H1 (cell line): ENCODE measurements around the gene BCL2A1. TPM values are rescaled to one million over a fixed set of nuclear protein-coding genes. Genes with fewer than 3 reads are reported as not detected.
"Not testable (repeated sequence)": the region's sequence is repeated elsewhere in the genome, so short reads cannot be mapped to it uniquely, and the experiment has no call there.

ENCODE experiments used
- CTCF ChIA-PET: fragments of 300-600 bp; sonication (Branson Sonifier 250); formaldehyde crosslinking; loops from one replicate; lab custom pipeline; 2021; ENCODE audit not compliant: partially characterized antibody; lab: Charles Lee
- POLR2A ChIA-PET: fragments of 300-600 bp; sonication (Branson Sonifier 250); formaldehyde crosslinking; loops from one replicate; lab custom pipeline; 2021; ENCODE audit warnings: inconsistent platforms; ENCODE audit not compliant: partially characterized antibody; lab: Charles Lee
- DNase-seq, 2 experiments: peaks; one replicate each; pipeline versions ENCODE4 v3.0.0 to v3.0.0-alpha.2; 2010 to 2022; ENCODE audit warnings: low spot score in 2 of 2, low read depth in 1 of 2, mixed read lengths in 1 of 2
- FAIRE-seq: peaks from 2 replicates; lab custom pipeline; 2011; peaks lifted over from hg19 to GRCh38; lab: Jason Lieb, UNC
- H2AFZ ChIP-seq: 2 replicates; pipeline ENCODE4 v1.8.1; 2012; ENCODE audit warnings: low read length, inconsistent platforms
- H2AK5ac ChIP-seq: 2 replicates; pipeline ENCODE4 v1.6.1; 2013; ENCODE audit warnings: low read depth, low read length
- H2BK120ac ChIP-seq: replicated peaks from 2 replicates; pipeline ENCODE3; 2013; ENCODE audit warnings: low read depth, low read length, inconsistent platforms
- H2BK12ac ChIP-seq: 2 replicates; pipeline ENCODE4 v1.6.1; 2013; ENCODE audit warnings: low read depth, low read length
- H2BK15ac ChIP-seq: 2 replicates; pipeline ENCODE4 v1.6.1; 2013; ENCODE audit warnings: low read length
- H2BK20ac ChIP-seq: 2 replicates; pipeline ENCODE4 v1.6.1; 2013; ENCODE audit warnings: low read length
- H2BK5ac ChIP-seq: 2 replicates; pipeline ENCODE4 v1.6.1; 2013; ENCODE audit warnings: low read depth, low read length
- H3K14ac ChIP-seq: 2 replicates; pipeline ENCODE4 v1.6.1; 2013; ENCODE audit warnings: inconsistent platforms; ENCODE audit not compliant: insufficient read length
- H3K18ac ChIP-seq: 2 replicates; pipeline ENCODE4 v1.6.1; 2013; ENCODE audit warnings: low read length; ENCODE audit errors: extremely low read depth
- H3K23ac ChIP-seq: 2 replicates; pipeline ENCODE4 v1.6.1; 2013; ENCODE audit warnings: inconsistent platforms; ENCODE audit not compliant: insufficient read length
- H3K23me2 ChIP-seq: 2 replicates; pipeline ENCODE4 v1.6.1; 2013; ENCODE audit warnings: low read depth, low read length
- H3K27ac ChIP-seq: 2 replicates; pipeline ENCODE4 v1.6.1; 2011; ENCODE audit warnings: low read depth, low read length, inconsistent platforms
- H3K27me3 ChIP-seq, 4 experiments: replicated peaks in 1 of 4; 1 replicate in 1 of 4; 2 replicates in 3 of 4; pipeline versions ENCODE4 v1.6.1 to v1.8.1; 2011 to 2013; ENCODE audit warnings: low read length in 3 of 4, mild to moderate bottlenecking in 3 of 4, inconsistent platforms in 2 of 4, mixed read lengths in 2 of 4, moderate library complexity in 1 of 4; ENCODE audit not compliant: control insufficient read depth in 3 of 4, insufficient read depth in 3 of 4; ENCODE audit errors: extremely low read depth in 1 of 4
- H3K36me3 ChIP-seq, 4 experiments: 2 replicates each; pipeline versions ENCODE4 v1.6.1 to v1.8.1; 2011 to 2013; ENCODE audit warnings: mild to moderate bottlenecking in 4 of 4, low read length in 3 of 4, moderate library complexity in 2 of 4, control low read depth in 1 of 4, inconsistent platforms in 1 of 4; ENCODE audit not compliant: insufficient read depth in 4 of 4, control insufficient read depth in 2 of 4
- H3K4ac ChIP-seq: replicated peaks from 2 replicates; pipeline ENCODE3; 2013; ENCODE audit warnings: low read length, low read depth, mixed read lengths, inconsistent platforms; ENCODE audit not compliant: insufficient read length
- H3K4me1 ChIP-seq, 4 experiments: replicated peaks in 1 of 4; 1 replicate in 1 of 4; 2 replicates in 3 of 4; pipeline versions ENCODE4 v1.6.1 to v1.8.1; 2011 to 2013; ENCODE audit warnings: low read length in 3 of 4, inconsistent platforms in 2 of 4, mixed read lengths in 1 of 4; ENCODE audit not compliant: insufficient read depth in 4 of 4, control insufficient read depth in 3 of 4
- H3K4me2 ChIP-seq, 2 experiments: 2 replicates each; pipeline versions ENCODE4 v1.6.1 to v1.8.1; 2011 to 2013; ENCODE audit warnings: low read depth in 2 of 2, low read length in 2 of 2, control low read depth in 1 of 2, inconsistent platforms in 1 of 2, mild to moderate bottlenecking in 1 of 2; ENCODE audit not compliant: insufficient read depth in 1 of 2
- H3K4me3 ChIP-seq, 4 experiments: fragments of 200-600, 300-600 bp in 1 of 4; sonication (generic), shearing (Covaris generic), sonication (Bioruptor Twin) in 1 of 4; 2 replicates each; pipeline versions ENCODE4 v1.5.1 to v1.8.1; 2011 to 2016; ENCODE audit warnings: low read length in 4 of 4, low read depth in 3 of 4, control low read depth in 2 of 4, inconsistent platforms in 2 of 4, mild to moderate bottlenecking in 2 of 4, mixed read lengths in 1 of 4, moderate library complexity in 1 of 4; ENCODE audit not compliant: insufficient read depth in 2 of 4; ENCODE audit errors: extremely low read depth in 1 of 4
- H3K56ac ChIP-seq: replicated peaks from 2 replicates; pipeline ENCODE3; 2013; ENCODE audit warnings: low read depth, mild to moderate bottlenecking, mixed read lengths, low read length, inconsistent platforms; ENCODE audit not compliant: insufficient read length
- H3K79me1 ChIP-seq: 2 replicates; pipeline ENCODE4 v1.6.1; 2013; ENCODE audit warnings: low read depth, low read length, control low read depth
- H3K79me2 ChIP-seq, 2 experiments: 2 replicates each; pipeline versions ENCODE4 v1.6.1 to v1.8.1; 2012 to 2013; ENCODE audit warnings: low read length in 2 of 2, mild to moderate bottlenecking in 2 of 2, inconsistent platforms in 1 of 2; ENCODE audit not compliant: insufficient read depth in 2 of 2, control insufficient read depth in 1 of 2
- H3K9ac ChIP-seq, 4 experiments: replicated peaks in 1 of 4; 1 replicate in 1 of 4; 2 replicates in 3 of 4; pipeline versions ENCODE4 v1.6.1 to v1.8.1; 2011 to 2013; ENCODE audit warnings: low read depth in 3 of 4, low read length in 3 of 4, control low read depth in 2 of 4, mild to moderate bottlenecking in 2 of 4, moderate library complexity in 2 of 4, inconsistent platforms in 1 of 4; ENCODE audit errors: extremely low read depth in 1 of 4
- H3K9me3 ChIP-seq, 2 experiments: 2 replicates each; pipeline versions ENCODE4 v1.6.1 to v1.8.1; 2012 to 2013; ENCODE audit warnings: mild to moderate bottlenecking in 2 of 2, moderate library complexity in 2 of 2, control low read depth in 1 of 2, inconsistent platforms in 1 of 2, low read depth in 1 of 2, low read length in 1 of 2, mixed read lengths in 1 of 2; ENCODE audit not compliant: insufficient read depth in 2 of 2
- H4K20me1 ChIP-seq, 2 experiments: replicated peaks in 1 of 2; 2 replicates each; pipeline versions ENCODE3 to v1.8.1; 2011 to 2013; ENCODE audit warnings: inconsistent platforms in 2 of 2, low read length in 2 of 2, mild to moderate bottlenecking in 1 of 2; ENCODE audit not compliant: insufficient read depth in 2 of 2, control insufficient read depth in 1 of 2
- H4K5ac ChIP-seq: 2 replicates; pipeline ENCODE4 v1.6.1; 2013; ENCODE audit warnings: low read length, low read depth, mixed read lengths, inconsistent platforms; ENCODE audit not compliant: insufficient read length
- H4K8ac ChIP-seq: 2 replicates; pipeline ENCODE4 v1.8.0; 2013; ENCODE audit warnings: mild to moderate bottlenecking, moderate library complexity, low read length, inconsistent platforms; ENCODE audit not compliant: insufficient read depth; ENCODE audit errors: extremely low read depth
- H4K91ac ChIP-seq: replicated peaks from 2 replicates; pipeline ENCODE3; 2013; ENCODE audit warnings: low read length, mixed read lengths, inconsistent platforms; ENCODE audit not compliant: insufficient read length
- WGBS, 2 experiments: shearing (Covaris generic) in 1 of 2; methylation state at CpG; one replicate each; pipeline versions ENCODE4 v1.1.6 to v1.1.7; 2013 to 2015; ENCODE audit warnings: low lambda C conversion rate in 2 of 2, mixed read lengths in 2 of 2, inconsistent platforms in 1 of 2, low coverage in 1 of 2, missing lambda C conversion rate in 1 of 2; ENCODE audit not compliant: insufficient replicate concordance in 2 of 2, insufficient coverage in 1 of 2, insufficient read length in 1 of 2; ENCODE audit errors: extremely low coverage in 1 of 2, missing lambda C conversion rate in 1 of 2; 5-methylcytosine and 5-hydroxymethylcytosine counted together
- polyA plus RNA-seq, 7 experiments: library from polyadenylated mRNA; depleted of rRNA in 3 of 7; stranded (reverse) in 5 of 7; unstranded in 2 of 7; fragments of >200 nt in 5 of 7; fragments of 200-250 nt in 2 of 7; gene quantifications; 1 replicate in 5 of 7; 2 replicates in 1 of 7; 4 replicates in 1 of 7; pipeline versions ENCODE4 v1.2.1 to v1.2.3, GENCODE V29; 2011 to 2013; ENCODE audit warnings: missing spikeins in 2 of 7, mixed read lengths in 2 of 7
- total RNA-seq: library from RNA; stranded (reverse); fragmentation: NEBNext Ultra II Directional; extraction: Animal tissue kit (Norgen Biotek cat#: 25700); gene quantifications from 2 replicates; pipeline ENCODE4 v1.2.1, GENCODE V29; 2021

BCL2A1 gene
- total and polyA plus RNA-seq, 2 of the 8 experiments (the other 6 are each of a cell fraction or from before 2014, with no cell fraction given), result not detected

DNA sequence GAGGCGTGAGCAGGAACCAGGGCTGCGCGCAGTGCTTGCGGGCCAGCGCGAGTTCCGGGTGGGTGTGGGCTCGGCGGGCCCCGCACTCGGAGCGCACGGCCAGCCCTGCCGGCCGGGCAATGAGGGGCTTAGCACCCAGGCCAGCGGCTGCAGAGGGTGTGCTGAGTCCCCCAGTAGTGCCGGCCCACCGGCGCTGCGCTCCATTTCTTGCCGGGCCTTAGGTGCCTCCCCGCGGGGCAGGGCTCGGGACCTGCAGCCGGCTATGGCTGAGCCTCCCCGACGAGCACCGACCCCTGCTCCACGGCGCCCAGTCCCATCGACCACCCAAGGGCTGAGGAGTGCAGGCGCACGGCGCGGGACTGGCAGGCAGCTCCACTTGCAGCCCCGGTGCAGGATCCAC lies 44.9 kb downstream of the BCL2A1 start:
- DNase-seq, H3K36me3 ChIP-seq, H3K27ac ChIP-seq, H2BK12ac ChIP-seq, H2BK120ac ChIP-seq, POLR2A ChIA-PET, H3K14ac ChIP-seq, H2AFZ ChIP-seq, H3K4me1 ChIP-seq, H3K27me3 ChIP-seq, H2BK20ac ChIP-seq, H3K79me1 ChIP-seq, H4K5ac ChIP-seq, H3K9ac ChIP-seq, H3K56ac ChIP-seq, H3K23me2 ChIP-seq, H4K8ac ChIP-seq, H3K18ac ChIP-seq, H4K20me1 ChIP-seq, H3K23ac ChIP-seq, FAIRE-seq, H4K91ac ChIP-seq, H2AK5ac ChIP-seq, H3K4ac ChIP-seq, CTCF ChIA-PET, H3K4me3 ChIP-seq, H3K9me3 ChIP-seq, H3K4me2 ChIP-seq, H2BK5ac ChIP-seq, H2BK15ac ChIP-seq: not testable (repeated sequence)
- H3K79me2 ChIP-seq, result peaks cover 11 to 23% of the 10 kb centered on the region in 2 experiments; a peak in 3 of 4 replicates
- 95% methylated on average over 18 of the region's 36 CpGs; no CpG with 5 or more reads in 1 of the 2 experiments for WGBS, 2 experiments
